GM21515 (cell line): ENCODE data around the gene BTBD10.

ENCODE experiments used
- ATAC-seq: cut with Tn5 transposase; IDR thresholded peaks from one replicate; pipeline ENCODE4 v1.9.1; 2021; ENCODE audit not compliant: unreplicated experiment

Gene BTBD10

DNA sequence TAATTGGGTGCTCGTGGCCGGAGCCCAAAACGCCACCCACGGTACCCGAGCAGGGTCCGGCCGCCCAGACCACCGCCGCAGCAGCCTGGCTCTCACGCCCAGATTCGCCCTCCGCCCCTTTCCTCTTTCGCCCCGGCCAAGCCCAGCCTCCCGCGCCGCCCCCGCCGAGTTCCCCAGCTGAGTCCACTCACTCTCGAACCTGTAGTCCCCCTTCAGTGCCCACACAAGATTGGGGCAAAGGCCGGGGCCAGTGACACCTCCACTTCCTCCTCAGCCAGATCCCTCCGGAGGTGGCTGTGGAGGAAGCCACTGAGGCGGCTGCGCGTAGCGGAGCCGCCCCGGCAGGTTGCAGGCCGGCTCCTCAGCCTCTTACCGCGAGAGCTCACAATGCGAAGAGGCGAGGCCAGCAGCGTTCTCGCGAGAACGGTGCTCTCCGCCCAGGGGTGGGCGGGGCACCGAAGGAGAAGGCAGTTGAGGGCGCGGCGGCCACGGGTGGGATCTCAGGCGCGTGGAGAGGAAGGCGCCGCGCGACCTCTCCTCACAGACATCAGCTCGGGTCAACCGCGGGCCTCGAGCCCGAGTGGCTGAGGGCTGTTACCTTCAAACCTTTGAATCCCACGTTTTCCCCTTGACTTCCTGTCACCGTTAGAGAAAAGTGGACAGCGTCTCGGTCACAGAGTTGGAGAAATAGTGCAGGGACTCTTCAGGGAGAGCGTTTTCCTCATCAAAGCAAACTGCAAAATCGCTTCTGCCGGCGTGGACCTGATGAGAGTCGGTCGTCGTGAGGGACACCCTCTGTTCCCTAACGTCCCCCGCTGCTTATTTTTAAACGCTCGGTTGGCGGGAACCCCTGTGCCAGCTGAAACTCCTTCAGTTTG is at the start of gene BTBD10:
TSS of gene BTBD10 (minus strand) at position 322 of the 878 bp plus-strand sequence. CDS start 18,098 bp downstream, outside the sequence.
- peak; percentile 95 for ATAC-seq

DNA sequence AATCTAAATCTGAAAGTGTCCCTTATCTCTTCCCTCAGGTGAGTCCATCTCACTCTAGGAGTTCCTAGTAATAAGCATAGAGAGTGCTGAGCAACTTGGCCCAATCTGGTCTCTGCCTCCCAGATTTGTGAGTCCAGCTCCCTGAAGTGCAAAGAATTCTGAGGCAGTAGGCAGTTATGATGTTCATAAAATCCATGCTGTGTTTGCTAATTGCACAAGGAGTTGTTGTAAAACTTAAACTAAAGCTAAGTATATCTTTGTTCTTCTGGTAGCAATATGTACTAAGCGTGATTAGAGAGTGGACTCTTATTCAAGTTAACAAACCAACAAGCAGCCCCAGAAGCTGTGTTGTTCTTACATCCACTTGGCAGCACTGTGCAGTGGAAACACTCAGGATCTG is 40.4 kb upstream of the BTBD10 start:
- ATAC-seq = no peak

DNA sequence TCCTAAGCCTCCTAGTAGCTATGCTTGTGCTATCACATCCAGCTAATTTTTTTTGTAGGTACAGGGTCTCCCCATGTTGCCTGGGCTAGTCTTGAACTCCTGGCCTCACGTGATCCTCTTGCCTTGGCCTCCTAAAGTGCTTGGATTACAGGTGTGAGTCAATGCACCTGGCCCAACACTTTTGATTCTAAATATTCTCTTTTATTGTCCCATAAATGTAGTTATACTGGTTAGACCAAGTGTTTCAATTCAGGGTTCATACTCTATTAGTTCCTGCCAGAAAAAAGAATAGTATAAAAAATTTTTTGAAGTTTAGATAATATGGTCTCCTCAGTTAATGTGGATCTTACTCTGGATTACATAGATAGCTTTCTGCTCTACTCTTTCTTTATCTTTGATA is 39.5 kb upstream of the BTBD10 start:
- ATAC-seq = no peak

DNA sequence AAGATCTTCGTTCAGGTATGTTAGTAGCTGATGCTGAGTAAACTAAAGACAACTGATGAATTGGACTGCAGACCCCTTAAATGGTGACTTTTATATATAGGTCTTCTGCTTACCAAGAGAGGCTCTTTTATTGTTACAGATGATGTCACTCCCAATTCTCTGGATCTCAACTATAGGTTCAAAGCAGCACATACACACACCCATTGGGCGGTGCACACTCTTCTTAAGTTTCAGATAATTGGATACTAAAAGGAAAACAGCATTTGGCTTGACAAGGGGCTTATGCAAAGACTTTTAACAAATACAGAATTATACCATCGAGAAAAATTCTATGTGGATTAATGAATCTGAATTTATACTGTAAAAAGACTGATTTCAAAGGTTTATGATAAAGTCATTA is 32.9 kb upstream of the BTBD10 start, which contains the start of gene PTH:
TSS of gene PTH (minus strand) at position 69 of the 400 bp plus-strand sequence. CDS start 3,142 bp downstream, outside the sequence.
- no peak for ATAC-seq

DNA sequence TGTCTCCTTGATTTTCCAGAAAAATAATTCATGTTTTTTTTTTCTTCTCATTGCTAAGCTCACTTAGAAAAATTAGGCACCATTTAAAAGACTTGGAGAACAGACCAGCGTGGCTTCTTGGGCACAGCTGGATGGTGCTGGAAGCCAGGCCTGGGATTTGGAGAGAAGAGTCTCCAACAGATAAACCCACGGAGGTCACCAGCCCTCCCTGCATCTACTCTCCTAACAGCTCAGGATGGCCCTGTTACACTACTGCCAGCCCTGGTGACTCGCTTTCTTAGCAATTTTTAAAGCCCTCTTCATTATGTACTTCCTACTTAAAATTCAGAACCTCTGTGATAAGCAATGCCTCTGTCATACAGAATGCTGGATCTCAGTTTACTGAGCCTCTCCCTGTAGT is 31.0 kb upstream of the BTBD10 start:
- ATAC-seq = no peak

DNA sequence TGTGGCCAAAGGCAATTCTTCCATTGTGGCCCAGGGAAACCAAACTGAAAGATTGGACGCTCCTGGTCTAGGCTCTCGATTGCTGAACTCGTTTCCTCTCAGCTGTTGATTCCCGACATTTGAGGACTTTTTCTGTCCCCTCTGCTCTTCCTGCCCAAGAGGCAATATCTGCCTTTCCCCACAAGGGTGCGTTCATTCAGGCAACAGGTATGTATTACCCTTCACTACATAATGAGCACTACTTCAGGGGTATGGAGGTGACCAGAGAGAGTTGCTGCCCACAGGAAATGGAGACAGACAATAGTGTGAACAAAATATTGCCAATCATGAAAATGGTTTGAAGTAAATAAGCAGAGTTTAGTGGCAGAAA is 24.6 kb upstream of the BTBD10 start:
- ATAC-seq = peak; percentile 66

DNA sequence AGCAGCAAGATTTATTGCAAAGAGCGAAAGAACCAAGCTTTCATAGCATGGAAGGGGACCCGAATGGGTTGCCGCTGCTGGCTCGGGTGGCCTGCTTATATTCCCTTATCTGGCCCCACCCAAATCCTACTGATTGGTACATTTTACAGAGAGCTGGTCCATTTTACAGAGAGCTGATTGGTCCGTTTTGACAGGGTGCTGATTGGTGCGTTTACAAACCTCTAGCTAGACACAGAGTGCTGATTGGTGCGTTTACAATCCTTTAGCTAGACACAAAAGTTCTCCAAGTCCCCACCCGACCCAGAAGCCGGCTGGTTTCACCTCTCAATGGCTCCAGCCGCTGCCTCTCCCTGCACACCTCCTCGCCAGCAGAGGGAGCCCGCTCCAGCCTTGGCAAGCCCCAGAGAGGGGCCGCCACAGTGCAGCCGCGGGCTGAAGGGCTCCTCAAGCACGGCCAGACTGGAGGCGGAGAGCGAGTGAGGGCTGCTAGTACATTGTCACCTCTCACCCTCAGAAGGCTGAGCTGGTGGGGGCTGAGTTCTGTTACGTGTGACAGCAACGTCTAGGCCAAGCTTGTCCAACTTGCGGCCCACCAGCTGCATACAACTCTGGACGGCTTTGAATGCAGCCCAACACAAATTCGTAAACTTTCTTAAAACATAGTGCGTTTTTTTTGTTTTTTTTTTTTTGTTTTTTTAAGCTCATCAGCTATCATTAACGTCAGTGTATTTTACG is 24.1 kb upstream of the BTBD10 start:
- ATAC-seq = peak; percentile 74

DNA sequence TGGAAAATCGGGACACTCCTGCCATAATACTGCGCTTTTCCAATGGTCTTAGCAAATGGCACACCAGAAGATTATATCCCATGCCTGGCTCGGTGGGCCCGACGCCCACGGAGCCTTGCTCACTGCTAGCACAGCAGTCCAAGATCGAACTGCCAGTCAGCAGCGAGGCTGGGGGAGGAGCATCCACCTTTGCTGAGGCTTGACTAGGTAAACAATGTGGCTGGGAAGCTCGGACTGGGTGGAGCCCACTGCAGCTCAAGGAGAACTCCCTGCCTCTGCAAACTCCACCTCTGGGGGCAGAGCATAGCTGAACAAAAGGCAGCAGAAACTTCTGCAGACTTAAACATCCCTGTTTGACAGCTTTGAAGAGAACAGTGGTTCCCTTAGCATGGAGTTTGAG is 17.2 kb upstream of the BTBD10 start:
- no peak for ATAC-seq

DNA sequence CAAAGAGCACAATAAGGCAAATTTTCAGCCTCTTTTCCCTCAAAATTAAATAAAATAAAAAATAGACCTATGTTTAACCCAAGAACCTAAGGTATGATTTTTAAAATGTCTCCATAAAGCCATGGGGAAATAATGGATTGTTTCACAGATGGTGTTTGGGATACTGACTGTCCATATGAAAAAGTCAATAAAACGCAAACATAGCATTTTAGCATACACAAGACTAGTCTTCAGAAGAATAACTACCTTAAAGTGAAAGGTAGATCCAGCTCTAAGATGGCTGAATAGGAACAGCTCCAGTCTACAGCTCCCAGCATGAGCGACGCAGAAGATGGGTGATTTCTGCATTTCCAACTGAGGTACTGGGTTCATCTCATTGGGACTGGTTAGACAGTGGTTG is 16.7 kb upstream of the BTBD10 start:
- no peak for ATAC-seq

DNA sequence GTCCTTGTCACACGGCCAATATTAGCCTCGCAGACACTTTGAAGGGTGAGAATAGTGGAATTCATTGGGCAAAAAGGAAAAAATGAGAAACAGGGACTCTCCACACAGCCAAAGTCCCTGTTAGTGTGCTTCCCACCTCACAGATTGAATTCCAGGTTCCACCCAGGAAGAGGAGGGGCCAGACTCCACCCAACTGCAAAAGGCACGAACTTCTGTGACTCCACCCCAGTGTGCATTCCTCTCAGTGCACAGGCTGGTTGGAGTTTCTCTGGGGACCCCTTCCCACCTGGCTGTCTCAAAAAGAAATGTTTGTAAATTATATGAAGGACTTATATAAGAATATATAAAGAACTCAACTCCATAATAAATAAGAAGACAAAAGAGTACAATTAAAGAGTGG is 12.1 kb upstream of the BTBD10 start:
- ATAC-seq = no peak

DNA sequence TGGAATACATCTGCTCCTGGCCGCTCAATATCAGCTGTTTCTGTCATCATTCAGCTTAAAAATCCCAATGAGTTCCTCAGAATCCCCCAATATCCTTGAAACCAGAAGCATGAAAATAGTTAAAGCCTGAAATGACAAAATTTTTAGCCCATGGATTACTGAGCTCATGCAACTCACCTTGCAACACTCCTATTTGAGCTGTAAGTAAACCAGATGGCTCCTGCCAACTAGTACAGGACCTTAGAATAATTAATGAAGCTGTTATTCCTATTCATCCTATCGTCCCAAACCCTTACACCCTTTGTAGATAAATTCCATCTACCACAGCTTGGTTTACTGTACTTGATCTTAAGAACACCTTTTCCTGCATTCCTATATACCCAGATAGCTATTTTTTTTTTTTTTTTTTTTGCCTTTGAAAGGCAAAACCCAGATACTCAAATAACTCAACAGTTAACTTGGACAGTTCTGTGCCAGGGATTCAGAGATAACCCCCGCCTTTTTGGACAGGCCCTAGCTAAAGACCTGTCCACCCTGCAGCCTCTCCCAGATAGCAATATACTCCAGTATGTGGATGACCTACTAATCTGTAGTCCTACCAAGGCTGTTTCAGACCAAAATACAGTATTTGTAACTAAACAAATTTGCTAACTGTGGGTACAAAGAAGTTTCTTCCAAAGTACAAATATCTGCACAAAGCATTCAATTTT is 10.1 kb upstream of the BTBD10 start:
- no peak for ATAC-seq

DNA sequence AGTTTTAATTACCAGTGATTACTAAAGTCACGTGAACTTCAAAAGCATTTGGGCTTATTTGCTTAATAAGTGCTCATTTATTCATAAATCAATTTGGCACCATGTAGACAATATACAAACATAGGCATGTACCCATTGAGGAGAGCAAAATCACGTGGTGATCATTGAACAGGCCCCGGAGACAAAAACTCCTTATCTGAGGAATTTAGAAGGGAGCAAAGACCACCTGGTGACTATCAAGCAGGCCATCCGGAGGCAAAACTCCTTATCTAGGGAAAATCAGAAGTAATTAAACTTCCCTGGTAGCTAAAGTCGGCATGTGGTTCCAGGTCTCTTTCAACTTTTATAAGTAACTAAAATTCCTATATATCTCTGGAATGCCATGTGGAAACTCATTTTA is 5.7 kb upstream of the BTBD10 start:
- no peak for ATAC-seq

DNA sequence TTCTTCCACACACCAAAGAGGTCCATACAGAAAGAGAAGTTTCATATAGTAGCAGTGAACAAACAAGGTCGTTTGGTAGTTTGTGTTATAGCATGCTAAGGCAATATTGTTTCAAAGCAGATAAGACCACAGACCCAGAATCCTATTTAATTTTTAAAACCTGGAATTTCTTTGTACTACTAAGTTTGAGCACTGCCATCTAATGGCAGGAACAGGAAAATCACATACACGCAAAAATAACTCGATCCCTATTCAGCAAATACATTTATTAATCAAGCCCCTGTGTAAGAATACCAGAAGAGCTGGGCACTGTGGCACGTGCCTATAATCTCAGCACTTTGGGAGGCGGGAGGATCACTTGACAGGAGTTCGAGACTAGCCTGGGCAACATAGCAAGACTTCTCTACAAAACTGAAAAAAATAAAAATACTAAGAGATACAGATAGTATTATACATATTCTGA is 2.9 kb upstream of the BTBD10 start:
- no peak for ATAC-seq

DNA sequence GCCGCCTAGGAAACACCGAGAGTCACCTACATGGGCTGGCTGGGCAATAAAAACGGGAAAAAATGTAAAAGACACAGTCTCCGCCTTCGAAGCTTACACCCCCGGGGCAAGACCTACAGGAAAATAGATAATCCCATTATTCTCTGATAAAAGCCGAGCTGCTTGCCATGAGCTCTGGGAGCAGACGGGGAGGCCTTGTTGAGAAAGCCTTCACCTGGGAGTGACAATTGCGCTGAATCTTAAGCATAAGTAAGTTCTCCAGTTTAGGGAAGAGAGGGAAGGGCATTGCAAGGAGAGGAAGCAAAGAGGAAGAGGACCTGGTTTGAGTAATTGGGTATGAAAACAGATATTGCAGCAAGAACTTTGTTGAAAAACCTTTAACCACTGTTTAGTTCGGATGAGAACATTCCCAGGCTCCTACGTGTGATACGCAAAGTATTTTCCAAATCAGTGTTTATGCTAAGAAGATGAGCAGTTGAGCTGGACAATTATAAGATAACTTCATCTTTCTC is 813 bp upstream of the BTBD10 start:
- ATAC-seq = no peak

DNA sequence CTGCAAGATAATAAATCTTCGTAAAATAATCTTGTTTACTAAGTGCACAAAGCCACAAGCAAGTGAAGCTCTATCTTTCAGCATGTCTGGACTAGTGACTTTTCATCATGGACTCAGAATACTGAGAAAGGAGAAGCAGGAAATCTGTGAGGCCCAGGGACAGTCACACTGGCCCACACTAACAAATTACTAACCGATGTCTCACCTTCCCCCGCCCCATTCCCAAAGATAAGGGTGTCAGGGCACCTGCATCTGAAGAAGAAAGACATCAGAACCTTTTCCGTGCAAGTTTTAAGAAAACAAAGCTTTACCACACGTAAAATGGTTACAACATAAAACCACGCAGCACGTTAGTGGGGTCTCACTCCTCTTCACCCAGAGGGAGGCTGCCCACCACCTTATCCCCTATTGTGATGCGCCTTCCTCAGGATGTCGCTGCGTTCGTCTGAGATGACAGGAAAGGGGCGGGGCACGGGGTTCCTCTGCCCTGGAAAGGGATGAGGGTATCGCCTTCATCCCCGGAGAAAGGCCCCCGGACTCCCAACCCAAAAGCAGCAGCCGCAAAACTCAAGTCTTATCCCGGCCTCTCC is 616 bp downstream of the BTBD10 start:
- peak; percentile 48 for ATAC-seq

DNA sequence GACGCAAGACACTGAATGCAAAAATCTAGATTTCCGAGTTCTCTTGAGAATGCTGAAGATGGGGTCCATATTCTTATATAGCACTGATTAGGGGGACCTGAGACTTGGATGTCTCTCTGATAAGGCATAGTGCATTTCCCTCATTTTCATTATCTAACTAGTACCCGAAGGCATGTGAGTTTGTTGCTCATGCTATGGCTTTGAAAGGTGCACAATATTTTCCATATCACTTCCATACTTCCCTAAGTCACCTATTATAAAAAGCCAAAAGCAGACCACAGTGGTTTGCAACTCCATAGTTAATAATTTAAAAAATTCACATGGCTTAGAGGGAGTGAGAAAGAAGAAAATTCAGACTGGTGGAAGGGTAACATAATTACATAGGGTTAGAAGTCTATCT is 1.7 kb downstream of the BTBD10 start:
- ATAC-seq = no peak

DNA sequence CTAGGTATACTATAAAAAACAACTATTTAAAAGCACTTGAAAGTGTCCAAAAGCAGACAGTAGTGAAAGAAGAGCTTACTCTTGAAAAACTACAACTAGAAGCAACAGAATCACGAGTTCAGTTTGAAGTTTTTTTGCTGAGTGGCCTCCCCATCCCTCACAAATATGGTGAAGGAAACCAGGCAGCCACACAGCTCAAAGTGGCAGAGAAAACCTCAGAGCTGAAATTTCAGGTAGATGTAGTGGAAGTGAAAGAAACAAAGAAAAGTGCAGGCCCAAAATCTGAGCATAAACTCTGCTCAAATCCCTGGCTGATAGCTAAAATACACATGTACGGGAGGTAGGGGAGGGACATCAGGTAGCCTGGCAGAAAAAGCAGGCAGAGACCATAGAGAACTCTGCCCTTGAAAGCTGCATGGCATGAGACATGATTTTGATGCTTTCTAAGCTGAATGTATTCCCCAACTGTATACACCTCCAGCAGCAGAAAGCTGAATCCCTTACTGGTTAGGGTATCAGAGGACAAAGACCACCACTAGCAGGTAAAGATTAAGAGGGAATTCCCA is 12.1 kb downstream of the BTBD10 start:
- ATAC-seq = no peak

DNA sequence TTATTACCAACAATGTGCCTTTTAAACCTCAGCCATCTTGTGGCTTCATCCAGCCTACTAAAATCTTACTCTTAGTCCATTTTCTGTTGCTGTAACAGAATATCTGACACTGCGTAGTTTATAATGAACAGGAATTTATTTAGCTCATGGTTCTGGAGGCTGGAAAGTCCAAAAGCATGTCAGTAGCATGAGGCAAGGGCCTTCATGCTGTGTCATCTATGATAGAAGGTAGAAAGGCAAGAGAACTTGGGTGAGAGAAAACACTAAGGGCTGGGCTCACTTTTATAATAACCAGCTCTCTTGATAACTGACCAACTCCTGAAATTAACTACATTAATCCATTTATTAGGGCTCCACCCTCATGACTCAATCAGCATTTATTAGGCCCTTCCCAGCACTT is 13.5 kb downstream of the BTBD10 start:
- ATAC-seq = no peak

DNA sequence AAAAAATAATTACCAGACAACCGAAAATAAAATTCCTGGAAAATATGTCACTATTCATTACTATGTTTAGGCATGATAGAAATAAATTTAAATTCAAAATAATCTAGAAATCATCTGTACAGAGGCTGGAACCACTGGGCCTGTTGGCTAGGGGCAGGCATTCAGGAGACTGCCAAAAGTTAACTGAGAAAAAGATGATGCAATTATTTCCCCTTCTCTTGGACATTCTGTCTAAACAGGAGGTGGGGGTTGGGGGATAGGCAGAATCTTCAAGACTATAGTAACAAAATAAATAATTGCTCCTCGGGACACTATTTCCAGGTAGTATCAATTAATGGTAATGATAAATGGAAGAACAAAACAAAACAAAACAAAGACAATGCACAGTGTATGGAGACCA is 14.1 kb downstream of the BTBD10 start:
- ATAC-seq = no peak

DNA sequence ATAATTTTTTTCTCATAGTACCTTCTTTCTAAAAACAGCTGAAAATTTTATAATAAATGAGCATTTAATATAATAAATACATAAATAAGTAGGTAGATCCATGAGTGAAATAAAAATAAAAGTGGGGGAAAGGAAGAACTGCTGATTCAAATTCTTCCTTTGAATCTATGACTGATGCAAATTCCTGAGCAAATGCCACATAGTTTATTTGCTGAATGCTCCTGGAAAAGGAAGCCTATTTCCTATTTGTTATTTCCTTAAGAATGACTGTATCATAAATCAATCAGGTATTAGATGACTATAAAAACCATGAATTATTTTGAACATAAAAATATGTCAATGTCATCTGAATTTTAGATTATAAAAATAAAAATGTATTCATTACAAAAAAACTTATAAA is 16.6 kb downstream of the BTBD10 start:
- ATAC-seq = no peak

DNA sequence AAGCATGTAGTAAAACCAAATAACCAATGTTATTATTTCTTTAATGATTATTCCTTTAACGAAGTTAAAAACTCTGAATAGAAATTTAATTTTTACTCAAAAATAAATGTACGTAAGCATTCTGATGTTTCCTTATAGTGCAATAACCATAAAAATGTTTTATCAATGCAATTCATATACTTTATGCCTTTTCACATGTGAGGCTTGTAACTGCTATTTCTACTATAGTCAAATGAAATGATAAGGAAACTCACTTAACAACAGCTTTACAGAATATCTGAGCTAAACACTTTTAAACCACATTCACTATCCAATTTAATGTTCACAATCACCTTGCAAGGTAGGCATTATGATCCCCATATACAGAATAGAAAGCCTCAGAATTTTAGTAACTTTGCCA is 17.4 kb downstream of the BTBD10 start:
- no peak for ATAC-seq
